Loucy (cell line): ENCODE data around the gene MAD1L1.

Experiments
- H2AFZ ChIP-seq: fragments of 200-600 bp; sonication (generic); 2 replicates; pipeline ENCODE4 v1.6.0; 2016; ENCODE audit warnings: antibody characterized with exemption, mild to moderate bottlenecking, low read length, moderate library complexity
- H3F3A ChIP-seq: fragments of 200-600 bp; 2 replicates; pipeline ENCODE4 v1.6.0; 2016; ENCODE audit warnings: antibody characterized with exemption, low read depth, mild to moderate bottlenecking
- H3K27me3 ChIP-seq: fragments of 200-600 bp; sonication (generic); 2 replicates; pipeline ENCODE4 v1.6.1; 2014; ENCODE audit warnings: low read length, mild to moderate bottlenecking; ENCODE audit not compliant: insufficient read depth, poor library complexity, severe bottlenecking
- H3K36me3 ChIP-seq: fragments of 200-600 bp; sonication (generic); 2 replicates; pipeline ENCODE4 v1.6.1; 2016; ENCODE audit warnings: low read length; ENCODE audit not compliant: insufficient read depth
- H3K4me1 ChIP-seq: fragments of 200-600 bp; sonication (generic); 2 replicates; pipeline ENCODE4 v1.5.1; 2014; ENCODE audit warnings: low read length, mild to moderate bottlenecking; ENCODE audit not compliant: insufficient read depth, poor library complexity, severe bottlenecking
- H3K4me2 ChIP-seq: fragments of 200-600 bp; sonication (generic); 2 replicates; pipeline ENCODE4 v1.6.0; 2014; ENCODE audit warnings: antibody characterized with exemption, low read length, low read depth, mild to moderate bottlenecking; ENCODE audit not compliant: poor library complexity, severe bottlenecking
- H3K4me3 ChIP-seq: fragments of 200-600 bp; sonication (generic); 2 replicates; pipeline ENCODE4 v1.5.1; 2014; ENCODE audit warnings: low read length, mild to moderate bottlenecking, mixed read lengths; ENCODE audit not compliant: poor library complexity, severe bottlenecking
- H3K79me2 ChIP-seq: fragments of 200-600 bp; sonication (generic); 2 replicates; pipeline ENCODE4 v1.6.1; 2014; ENCODE audit warnings: low read length; ENCODE audit not compliant: insufficient read depth
- H3K9ac ChIP-seq: fragments of 200-600 bp; sonication (generic); 2 replicates; pipeline ENCODE4 v1.6.0; 2014; ENCODE audit warnings: mild to moderate bottlenecking, low read depth, low read length, moderate library complexity; ENCODE audit not compliant: poor library complexity, severe bottlenecking
- H3K9me2 ChIP-seq: fragments of 200-600 bp; sonication (generic); replicated peaks from 2 replicates; pipeline ENCODE4 v1.6.1; 2016; ENCODE audit warnings: low read depth, low read length, mixed read lengths
- H3K9me3 ChIP-seq: fragments of 200-600 bp; sonication (generic); 2 replicates; pipeline ENCODE4 v1.6.1; 2014; ENCODE audit warnings: mild to moderate bottlenecking, antibody characterized with exemption, low read length, low read depth; ENCODE audit not compliant: insufficient read depth
- H4K20me1 ChIP-seq: fragments of 200-600 bp; sonication (generic); 2 replicates; pipeline ENCODE4 v1.6.0; 2014; ENCODE audit warnings: antibody characterized with exemption, low read length, mild to moderate bottlenecking; ENCODE audit not compliant: insufficient read depth, poor library complexity, severe bottlenecking
- CTCF ChIP-seq: fragments of 200-600 bp; sonication (generic); conservative IDR thresholded peaks from 2 replicates; pipeline ENCODE4 v1.5.1; 2014; ENCODE audit warnings: mild to moderate bottlenecking, antibody characterized with exemption, low read length
- EZH2phosphoT487 ChIP-seq: fragments of 200-600 bp; IDR thresholded peaks from 2 replicates; pipeline ENCODE4 v1.6.1; 2018; ENCODE audit warnings: antibody characterized with exemption, mild to moderate bottlenecking, moderate library complexity, borderline replicate concordance

MAD1L1 gene

GRCh38 chr7:2228921-2229320, 3.8 kb downstream of the MAD1L1 start:
- H3K9me2 ChIP-seq, result no peaks in the 10 kb centered on the region

GRCh38 chr7:2227699-2228098, 5.0 kb downstream of the MAD1L1 start:
- TF ChIP-seq CTCF (no peak), EZH2phosphoT487 (no peak)
- Histone ChIP-seq H3K27me3 (no peaks in the 10 kb centered on the region), H3K36me3 (peaks cover 46% of the 10 kb centered on the region; the same call in 1 of the 2 replicates)

More at GRCh38 chr7:2228921-2229320, 3.8 kb downstream of the MAD1L1 start:
- Histone ChIP-seq H2AFZ (no peak overlapping the region), H3K9me3 (no peaks in the 10 kb centered on the region), H3K4me1 (peaks cover 25% of the 10 kb centered on the region), H3F3A (no peaks in the 10 kb centered on the region), H3K9ac (peak overlapping the region; percentile 94), H3K27me3 (no peaks in the 10 kb centered on the region), H3K4me3 (no peak overlapping the region), H3K36me3 (peaks cover 34% of the 10 kb centered on the region; the same call in 1 of the 2 replicates), H4K20me1 (peaks cover 19% of the 10 kb centered on the region), H3K79me2 (peaks cover 61% of the 10 kb centered on the region), H3K4me2 (peak overlapping the region; percentile 93)
- TF ChIP-seq CTCF (no peak), EZH2phosphoT487 (no peak)

GRCh38 chr7:2225830-2226229, 6.9 kb downstream of the MAD1L1 start:
- Histone ChIP-seq H3K9ac (no peak overlapping the region), H3K27me3 (no peaks in the 10 kb centered on the region), H3K36me3 (peaks cover 63% of the 10 kb centered on the region; the same call in 1 of the 2 replicates), H3K4me3 (no peak overlapping the region), H3K79me2 (peaks cover 46% of the 10 kb centered on the region), H3K4me1 (peaks cover 11% of the 10 kb centered on the region), H3K9me2 (no peaks in the 10 kb centered on the region), H3K9me3 (no peaks in the 10 kb centered on the region), H2AFZ (no peak overlapping the region), H4K20me1 (peaks cover 2% of the 10 kb centered on the region), H3K4me2 (no peak overlapping the region), H3F3A (no peaks in the 10 kb centered on the region)
- TF ChIP-seq EZH2phosphoT487, result no peak
- no peak for TF ChIP-seq CTCF

More at GRCh38 chr7:2227699-2228098, 5.0 kb downstream of the MAD1L1 start:
- no peak overlapping the region for H3K9ac ChIP-seq
- H3F3A ChIP-seq, result no peaks in the 10 kb centered on the region
- H3K4me2 ChIP-seq, result no peak overlapping the region
- no peak overlapping the region for H3K4me3 ChIP-seq
- no peak overlapping the region for H2AFZ ChIP-seq
- no peaks in the 10 kb centered on the region for H3K9me2 ChIP-seq
- H3K9me3 ChIP-seq, result no peaks in the 10 kb centered on the region
- H3K79me2 ChIP-seq, result peaks cover 65% of the 10 kb centered on the region
- peaks cover 19% of the 10 kb centered on the region for H4K20me1 ChIP-seq
- peaks cover 25% of the 10 kb centered on the region for H3K4me1 ChIP-seq
